Liver (tissue), 9 donors: ENCODE results near the gene CIB4. TPM values are rescaled to one million over a fixed set of nuclear protein-coding genes. Genes with fewer than 3 reads are reported as not detected.

ENCODE experiments used
- DNase-seq: peaks from one replicate; pipeline ENCODE4 v3.0.0-alpha.2; 2017; ENCODE audit warnings: low spot score
- H3K27ac ChIP-seq, 2 donors: one replicate each; pipeline ENCODE4 v1.7.0; 2013; ENCODE audit warnings: inconsistent platforms in 2 of 2, low read length in 2 of 2, control low read depth in 1 of 2, low read depth in 1 of 2, mild to moderate bottlenecking in 1 of 2
- H3K27me3 ChIP-seq, 4 donors: one replicate each; pipeline versions ENCODE4 v1.6.1 to v1.7.0; 2013; ENCODE audit warnings: low read length in 3 of 4, inconsistent platforms in 1 of 4, mild to moderate bottlenecking in 1 of 4, moderate library complexity in 1 of 4; ENCODE audit not compliant: control insufficient read depth in 4 of 4, insufficient read depth in 4 of 4
- H3K36me3 ChIP-seq, 4 donors: one replicate each; pipeline versions ENCODE4 v1.6.1 to v1.7.0; 2013; ENCODE audit warnings: low read length in 3 of 4, mild to moderate bottlenecking in 3 of 4, low read depth in 1 of 4, moderate library complexity in 1 of 4; ENCODE audit not compliant: control insufficient read depth in 4 of 4, insufficient read depth in 3 of 4
- H3K4me1 ChIP-seq, 4 donors: one replicate each; pipeline versions ENCODE4 v1.6.1 to v1.7.0; 2013; ENCODE audit warnings: low read length in 3 of 4, mild to moderate bottlenecking in 3 of 4, moderate library complexity in 1 of 4; ENCODE audit not compliant: control insufficient read depth in 4 of 4, insufficient read depth in 4 of 4
- H3K4me3 ChIP-seq, 3 donors: one replicate each; pipeline versions ENCODE4 v1.6.1 to v1.7.0; 2013; ENCODE audit warnings: low read length in 3 of 3, control low read depth in 1 of 3, low read depth in 1 of 3, mild to moderate bottlenecking in 1 of 3
- H3K9ac ChIP-seq, 2 donors: one replicate each; pipeline ENCODE4 v1.7.0; 2013; ENCODE audit warnings: low read length in 2 of 2, mild to moderate bottlenecking in 2 of 2, moderate library complexity in 2 of 2, control low read depth in 1 of 2, low read depth in 1 of 2
- H3K9me3 ChIP-seq, 4 donors: one replicate each; pipeline versions ENCODE4 v1.6.1 to v1.7.0; 2013; ENCODE audit warnings: low read length in 3 of 4; ENCODE audit not compliant: control insufficient read depth in 4 of 4
- EGR1 ChIP-seq, 2 donors: IDR thresholded peaks; 2 replicates each; pipeline ENCODE4 v1.6.1; 2016 to 2018; ENCODE audit warnings: antibody characterized with exemption in 2 of 2, low read depth in 2 of 2
- FOXA1 ChIP-seq: IDR thresholded peaks from 2 replicates; pipeline ENCODE4 v1.6.1; 2016; ENCODE audit warnings: antibody characterized with exemption
- FOXA2 ChIP-seq: IDR thresholded peaks from 2 replicates; pipeline ENCODE4 v1.6.1; 2016; ENCODE audit warnings: antibody characterized with exemption
- GABPA ChIP-seq, 2 donors: IDR thresholded peaks in 1 of 2; conservative IDR thresholded peaks in 1 of 2; 2 replicates each; pipeline ENCODE4 v1.6.1; 2016; ENCODE audit warnings: antibody characterized with exemption in 2 of 2, mild to moderate bottlenecking in 1 of 2, moderate library complexity in 1 of 2
- HNF4A ChIP-seq, 2 donors: conservative IDR thresholded peaks; 2 replicates each; pipeline ENCODE4 v1.6.1; 2016; ENCODE audit warnings: antibody characterized with exemption in 2 of 2, mild to moderate bottlenecking in 2 of 2
- HNF4G ChIP-seq: IDR thresholded peaks from 2 replicates; pipeline ENCODE4 v1.6.1; 2016; ENCODE audit warnings: antibody characterized with exemption
- JUND ChIP-seq, 2 donors: IDR thresholded peaks; 2 replicates each; pipeline ENCODE4 v1.6.1; 2016; ENCODE audit warnings: antibody characterized with exemption in 2 of 2
- NR2F2 ChIP-seq: IDR thresholded peaks from 2 replicates; pipeline ENCODE4 v1.6.1; 2016; ENCODE audit warnings: antibody characterized with exemption
- RXRA ChIP-seq, 2 donors: IDR thresholded peaks; 2 replicates each; pipeline ENCODE4 v1.6.1; 2017 to 2018; ENCODE audit warnings: antibody characterized with exemption in 2 of 2, mild to moderate bottlenecking in 1 of 2
- SP1 ChIP-seq: IDR thresholded peaks from 2 replicates; pipeline ENCODE4 v1.6.1; 2018; ENCODE audit warnings: antibody characterized with exemption, mild to moderate bottlenecking
- TAF1 ChIP-seq: conservative IDR thresholded peaks from 2 replicates; pipeline ENCODE4 v1.6.1; 2016; ENCODE audit warnings: antibody characterized with exemption, mild to moderate bottlenecking
- YY1 ChIP-seq: IDR thresholded peaks from 2 replicates; pipeline ENCODE4 v1.6.1; 2016; ENCODE audit warnings: antibody characterized with exemption, mild to moderate bottlenecking
- WGBS: extraction: QIAGEN DNeasy Blood & Tissue Kit; methylation state at CpG from one replicate; pipeline ENCODE4 v1.1.7; 2013; 5-methylcytosine and 5-hydroxymethylcytosine counted together
- polyA plus RNA-seq, 2 donors: library from polyadenylated mRNA; stranded (reverse) in 1 of 2; unstranded in 1 of 2; fragments of 200-250 nt in 1 of 2; fragments of >200 nt in 1 of 2; fragmentation: Nextera tagmentation in 1 of 2; extraction: Ambion mirVana in 1 of 2; gene quantifications; one replicate each; pipeline versions ENCODE4 v1.2.1 to v1.2.3, GENCODE V29; 2013 to 2015
- total RNA-seq, 2 donors: library from RNA; depleted of rRNA; stranded (reverse); fragments of >200 nt; gene quantifications; one replicate each; pipeline ENCODE4 v1.2.3, GENCODE V29; 2014
- TF ChIP-seq, protein P1 (sequence below): fragments of 150-350 bp; IDR thresholded peaks from 2 replicates; pipeline ENCODE4 v1.5.1; 2017; ENCODE audit warnings: improper control_type of control experiment, low read depth, low read length; ENCODE audit not compliant: missing input control
- TF ChIP-seq, protein P2 (sequence below): IDR thresholded peaks from 2 replicates; pipeline ENCODE4 v1.6.1; 2016; ENCODE audit warnings: antibody characterized with exemption
- TF ChIP-seq, protein P3 (sequence below): IDR thresholded peaks from 2 replicates; pipeline ENCODE4 v1.6.1; 2016; ENCODE audit warnings: antibody characterized with exemption
- TF ChIP-seq, protein P4 (sequence below): IDR thresholded peaks from 2 replicates; pipeline ENCODE4 v1.6.1; 2016; ENCODE audit warnings: antibody characterized with exemption
- donor health status: healthy.
- donor health status: healthy.
- donor health status: healthy.
- donor health status: healthy.
- donor health status: healthy.

The CIB4 gene
- total and polyA plus RNA-seq, 4 donors, result not detected

DNA sequence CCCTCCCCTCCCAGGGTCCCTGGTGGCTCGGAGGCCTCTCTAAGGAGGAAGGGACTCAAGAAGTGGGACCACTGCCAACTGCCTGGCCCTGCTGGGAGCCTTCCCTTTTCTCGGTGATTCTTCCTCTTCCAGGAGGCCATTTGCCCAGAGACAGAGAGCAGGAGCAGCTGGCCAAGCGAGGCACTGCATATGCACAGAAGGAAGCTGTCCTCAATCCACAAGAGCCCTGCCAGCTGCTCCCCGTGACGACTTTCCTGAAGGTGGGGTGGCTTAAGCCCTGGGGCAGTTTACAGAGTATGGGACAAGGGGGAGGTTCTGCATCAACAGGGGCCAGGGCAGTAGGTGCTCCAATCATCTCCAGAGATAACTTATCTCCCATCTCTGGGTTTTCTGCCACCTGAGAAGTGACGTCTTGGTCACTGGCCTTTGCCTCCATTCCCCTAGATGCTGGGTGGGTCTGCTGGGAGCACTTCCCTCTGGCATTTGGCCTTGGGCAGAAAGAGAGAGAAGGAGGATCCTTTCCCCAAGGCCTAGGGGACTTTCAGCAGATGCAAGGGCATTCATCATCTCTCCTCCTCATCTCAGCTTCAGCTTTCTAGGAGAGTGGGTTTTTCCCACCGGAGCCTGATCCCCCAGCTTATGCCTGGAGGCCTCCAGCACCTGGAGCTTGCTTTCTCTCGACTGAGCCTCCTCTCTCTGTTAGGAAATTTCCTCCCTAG is 28.5 kb downstream of the CIB4 start (continued):
- TF ChIP-seq, protein P1, sequence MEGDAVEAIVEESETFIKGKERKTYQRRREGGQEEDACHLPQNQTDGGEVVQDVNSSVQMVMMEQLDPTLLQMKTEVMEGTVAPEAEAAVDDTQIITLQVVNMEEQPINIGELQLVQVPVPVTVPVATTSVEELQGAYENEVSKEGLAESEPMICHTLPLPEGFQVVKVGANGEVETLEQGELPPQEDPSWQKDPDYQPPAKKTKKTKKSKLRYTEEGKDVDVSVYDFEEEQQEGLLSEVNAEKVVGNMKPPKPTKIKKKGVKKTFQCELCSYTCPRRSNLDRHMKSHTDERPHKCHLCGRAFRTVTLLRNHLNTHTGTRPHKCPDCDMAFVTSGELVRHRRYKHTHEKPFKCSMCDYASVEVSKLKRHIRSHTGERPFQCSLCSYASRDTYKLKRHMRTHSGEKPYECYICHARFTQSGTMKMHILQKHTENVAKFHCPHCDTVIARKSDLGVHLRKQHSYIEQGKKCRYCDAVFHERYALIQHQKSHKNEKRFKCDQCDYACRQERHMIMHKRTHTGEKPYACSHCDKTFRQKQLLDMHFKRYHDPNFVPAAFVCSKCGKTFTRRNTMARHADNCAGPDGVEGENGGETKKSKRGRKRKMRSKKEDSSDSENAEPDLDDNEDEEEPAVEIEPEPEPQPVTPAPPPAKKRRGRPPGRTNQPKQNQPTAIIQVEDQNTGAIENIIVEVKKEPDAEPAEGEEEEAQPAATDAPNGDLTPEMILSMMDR, result no peak
- TF ChIP-seq, protein P2, sequence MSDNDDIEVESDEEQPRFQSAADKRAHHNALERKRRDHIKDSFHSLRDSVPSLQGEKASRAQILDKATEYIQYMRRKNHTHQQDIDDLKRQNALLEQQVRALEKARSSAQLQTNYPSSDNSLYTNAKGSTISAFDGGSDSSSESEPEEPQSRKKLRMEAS, result no peak
- TF ChIP-seq, protein P3, sequence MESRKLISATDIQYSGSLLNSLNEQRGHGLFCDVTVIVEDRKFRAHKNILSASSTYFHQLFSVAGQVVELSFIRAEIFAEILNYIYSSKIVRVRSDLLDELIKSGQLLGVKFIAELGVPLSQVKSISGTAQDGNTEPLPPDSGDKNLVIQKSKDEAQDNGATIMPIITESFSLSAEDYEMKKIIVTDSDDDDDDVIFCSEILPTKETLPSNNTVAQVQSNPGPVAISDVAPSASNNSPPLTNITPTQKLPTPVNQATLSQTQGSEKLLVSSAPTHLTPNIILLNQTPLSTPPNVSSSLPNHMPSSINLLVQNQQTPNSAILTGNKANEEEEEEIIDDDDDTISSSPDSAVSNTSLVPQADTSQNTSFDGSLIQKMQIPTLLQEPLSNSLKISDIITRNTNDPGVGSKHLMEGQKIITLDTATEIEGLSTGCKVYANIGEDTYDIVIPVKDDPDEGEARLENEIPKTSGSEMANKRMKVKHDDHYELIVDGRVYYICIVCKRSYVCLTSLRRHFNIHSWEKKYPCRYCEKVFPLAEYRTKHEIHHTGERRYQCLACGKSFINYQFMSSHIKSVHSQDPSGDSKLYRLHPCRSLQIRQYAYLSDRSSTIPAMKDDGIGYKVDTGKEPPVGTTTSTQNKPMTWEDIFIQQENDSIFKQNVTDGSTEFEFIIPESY, result no peak
- TF ChIP-seq RXRA (IDR thresholded peaks at IDR 0.05) (no peak), SP1 (no peak)

DNA sequence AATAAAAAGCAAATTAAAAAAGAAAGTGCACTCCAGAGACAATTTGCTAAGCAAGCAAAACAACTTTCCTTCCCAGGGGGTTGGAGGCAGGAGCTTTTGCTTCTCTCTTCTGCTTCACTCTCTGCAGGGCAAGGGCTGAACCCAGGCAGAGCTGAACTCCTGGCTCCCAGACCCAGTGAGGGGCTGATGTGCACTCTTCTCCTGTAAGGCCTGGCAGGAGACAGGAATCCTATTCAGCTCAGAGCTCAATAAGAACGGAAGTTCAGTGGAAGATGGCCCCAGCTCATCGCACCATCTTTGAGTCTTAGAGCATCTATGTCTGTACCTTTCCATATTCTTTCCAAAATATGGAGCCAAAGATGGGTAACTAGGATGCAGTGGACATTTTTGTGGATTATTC is 29.1 kb downstream of the CIB4 start:
- no peak overlapping the region for H3K9ac ChIP-seq
- H3K27ac ChIP-seq, result no peak overlapping the region
- peaks cover 0 to 10% (median 1%) of the 10 kb centered on the region in 4 donors for H3K27me3 ChIP-seq
- peaks cover 0 to 2% (median under 1%) of the 10 kb centered on the region in 4 donors for H3K4me1 ChIP-seq
- no peaks in the 10 kb centered on the region for H3K9me3 ChIP-seq
- WGBS, result 92% methylated on average over 2 of the region's 2 CpGs
- H3K36me3 ChIP-seq, result no peaks in the 10 kb centered on the region
- TF ChIP-seq GABPA (IDR thresholded peaks at IDR 0.05 in 1 of 2, conservative IDR thresholded peaks at IDR 0.05 in 1 of 2) (no peak), TAF1 (no peak), FOXA2 (no peak), SP1 (no peak), NR2F2 (no peak), HNF4A (conservative IDR thresholded peaks at IDR 0.05) (no peak), HNF4G (no peak), RXRA (IDR thresholded peaks at IDR 0.05) (no peak), JUND (IDR thresholded peaks at IDR 0.05) (no peak), FOXA1 (no peak), YY1 (no peak), EGR1 (IDR thresholded peaks at IDR 0.05; ENCODE audit: low read depth in 2 of 2) (no peak)
- TF ChIP-seq, protein P3, result no peak
- TF ChIP-seq, protein P4, sequence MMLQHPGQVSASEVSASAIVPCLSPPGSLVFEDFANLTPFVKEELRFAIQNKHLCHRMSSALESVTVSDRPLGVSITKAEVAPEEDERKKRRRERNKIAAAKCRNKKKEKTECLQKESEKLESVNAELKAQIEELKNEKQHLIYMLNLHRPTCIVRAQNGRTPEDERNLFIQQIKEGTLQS, result no peak
- TF ChIP-seq, protein P2, result no peak
- TF ChIP-seq, protein P1, result no peak
- no peak overlapping the region for H3K4me3 ChIP-seq
- DNase-seq, result no peak
